Measurements from ENCODE around the gene PHLDB1.

DNA sequence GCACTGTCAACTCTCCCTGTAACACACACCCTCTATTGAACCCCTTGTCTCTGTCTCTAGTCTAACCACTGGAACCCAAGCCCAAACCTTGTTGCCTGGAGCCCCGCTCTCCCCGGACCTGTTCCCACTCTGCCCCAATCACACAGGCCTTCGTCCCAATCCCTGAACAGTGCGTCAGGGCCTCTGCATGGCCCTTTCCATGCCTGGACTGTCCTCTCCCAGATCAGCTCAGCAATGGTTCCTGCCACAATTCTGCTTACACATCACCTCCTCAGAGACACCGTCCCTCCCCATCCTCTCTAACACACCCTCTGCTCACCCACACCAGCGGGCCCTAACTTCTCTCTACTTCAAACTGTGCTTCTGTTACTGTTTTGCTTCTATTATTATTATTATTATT lies 70.6 kb downstream of the PHLDB1 start:
- TF ChIP-seq POLR2A (IDR thresholded peaks at IDR 0.05) = no peak
- TF ChIP-seq CTCF (IDR thresholded peaks at IDR 0.05) = no peak

Measured in upper lobe of left lung (tissue), 4 donors.